T-helper 2 cell (primary cell): Measurements from ENCODE around the gene SWAP70.
A peak's percentile ranks its signal among the peaks of the same experiment; 100 is the strongest.
"Not testable (repeated sequence)": the region's sequence is repeated elsewhere in the genome, so short reads cannot be mapped to it uniquely, and the experiment has no call there.

Source experiments
- DNase-seq, 5 experiments: peaks; one replicate each; pipeline versions ENCODE4 v3.0.0 to v3.0.0-alpha.2; 2012 to 2022

SWAP70 gene

GRCh38 chr11:9726321-9727022 lies 62.6 kb downstream of the SWAP70 start:
- no peak for DNase-seq

- no peak for DNase-seq
Measured at GRCh38 chr11:9728058-9728457, 64.2 kb downstream of the SWAP70 start.

GRCh38 chr11:9731256-9731655 lies 67.4 kb downstream of the SWAP70 start:
- no peak for DNase-seq

GRCh38 chr11:9732453-9732852 lies 68.6 kb downstream of the SWAP70 start:
- no peak for DNase-seq

GRCh38 chr11:9733212-9733611 lies 69.3 kb downstream of the SWAP70 start:
- DNase-seq: no peak

- no peak for DNase-seq
Measured at GRCh38 chr11:9735236-9735635, 71.4 kb downstream of the SWAP70 start.

GRCh38 chr11:9735919-9736318 lies 72.0 kb downstream of the SWAP70 start:
- no peak for DNase-seq

- DNase-seq: no peak
Measured at GRCh38 chr11:9736365-9736764, 72.5 kb downstream of the SWAP70 start.

- no peak for DNase-seq
Measured at GRCh38 chr11:9738116-9738515, 74.2 kb downstream of the SWAP70 start.

GRCh38 chr11:9738707-9739106 lies 74.8 kb downstream of the SWAP70 start:
- no peak for DNase-seq

- no peak for DNase-seq
Measured at GRCh38 chr11:9739123-9739900, 75.4 kb downstream of the SWAP70 start.

- DNase-seq: no peak
Measured at GRCh38 chr11:9740202-9740883, 76.5 kb downstream of the SWAP70 start.

GRCh38 chr11:9741260-9741659 lies 77.4 kb downstream of the SWAP70 start:
- DNase-seq: no peak

- not testable (repeated sequence) for DNase-seq
Measured at GRCh38 chr11:9743512-9743911, 79.6 kb downstream of the SWAP70 start.

GRCh38 chr11:9745411-9746211 lies 81.7 kb downstream of the SWAP70 start:
- DNase-seq: no peak

- no peak for DNase-seq
Measured at GRCh38 chr11:9747229-9747628, 83.4 kb downstream of the SWAP70 start.

- DNase-seq: no peak
Measured at GRCh38 chr11:9747828-9748227, 84.0 kb downstream of the SWAP70 start.

- peak in 4 of 5 experiments; percentile 16 to 91 (median 18) for DNase-seq
Measured at GRCh38 chr11:9748361-9748970, 84.6 kb downstream of the SWAP70 start.

- DNase-seq: no peak
Measured at GRCh38 chr11:9750551-9750950, 86.7 kb downstream of the SWAP70 start.

GRCh38 chr11:9752091-9752490 lies 88.2 kb downstream of the SWAP70 start:
- DNase-seq: no peak

GRCh38 chr11:9753021-9753420 lies 89.1 kb downstream of the SWAP70 start:
- DNase-seq: no peak

GRCh38 chr11:9754010-9754471 lies 90.2 kb downstream of the SWAP70 start:
- DNase-seq: no peak
